SHP77 treated with DMSO at 0.1 percent for 48 hours (cell line): ENCODE results near the gene BABAM2.

ENCODE experiments used
- DNase-seq: peaks from one replicate; lab custom pipeline; 2025; lab: John Stamatoyannopoulos, UW

BABAM2 gene

GRCh38 chr2:28163627-28164279, 273.2 kb downstream of the BABAM2 start:
- no peak for DNase-seq

GRCh38 chr2:28164280-28164801, 273.8 kb downstream of the BABAM2 start:
- DNase-seq = no peak

GRCh38 chr2:28165087-28165635, 274.6 kb downstream of the BABAM2 start:
- DNase-seq = no peak

GRCh38 chr2:28166956-28167355, 276.4 kb downstream of the BABAM2 start:
- no peak for DNase-seq

- DNase-seq = no peak
Measured at GRCh38 chr2:28168376-28168775, 277.8 kb downstream of the BABAM2 start.

GRCh38 chr2:28169492-28169891, 279.0 kb downstream of the BABAM2 start:
- no peak for DNase-seq

- no peak for DNase-seq
Measured at GRCh38 chr2:28172114-28172898, 281.8 kb downstream of the BABAM2 start.

GRCh38 chr2:28173377-28173776, 282.8 kb downstream of the BABAM2 start:
- DNase-seq = no peak

- DNase-seq = no peak
Measured at GRCh38 chr2:28174211-28174610, 283.7 kb downstream of the BABAM2 start.

- no peak for DNase-seq
Measured at GRCh38 chr2:28175028-28175427, 284.5 kb downstream of the BABAM2 start.

- no peak for DNase-seq
Measured at GRCh38 chr2:28178946-28179345, 288.4 kb downstream of the BABAM2 start.

- no peak for DNase-seq
Measured at GRCh38 chr2:28181801-28182200, 291.3 kb downstream of the BABAM2 start.

GRCh38 chr2:28182348-28182747, 291.8 kb downstream of the BABAM2 start:
- no peak for DNase-seq

- no peak for DNase-seq
Measured at GRCh38 chr2:28185153-28185552, 294.6 kb downstream of the BABAM2 start.

- no peak for DNase-seq
Measured at GRCh38 chr2:28185891-28186290, 295.4 kb downstream of the BABAM2 start.

- no peak for DNase-seq
Measured at GRCh38 chr2:28187186-28187585, 296.7 kb downstream of the BABAM2 start.

- DNase-seq = no peak
Measured at GRCh38 chr2:28188436-28188835, 297.9 kb downstream of the BABAM2 start.

GRCh38 chr2:28193630-28194403, 303.3 kb downstream of the BABAM2 start:
- no peak for DNase-seq

- no peak for DNase-seq
Measured at GRCh38 chr2:28199995-28200679, 309.6 kb downstream of the BABAM2 start.

GRCh38 chr2:28201671-28202180, 311.2 kb downstream of the BABAM2 start:
- no peak for DNase-seq

GRCh38 chr2:28202719-28203118, 312.2 kb downstream of the BABAM2 start:
- DNase-seq = no peak
